Measurements from ENCODE around the gene MYADML2.
"Not testable (repeated sequence)": the region's sequence is repeated elsewhere in the genome, so short reads cannot be mapped to it uniquely, and the experiment has no call there.

MYADML2 gene

DNA sequence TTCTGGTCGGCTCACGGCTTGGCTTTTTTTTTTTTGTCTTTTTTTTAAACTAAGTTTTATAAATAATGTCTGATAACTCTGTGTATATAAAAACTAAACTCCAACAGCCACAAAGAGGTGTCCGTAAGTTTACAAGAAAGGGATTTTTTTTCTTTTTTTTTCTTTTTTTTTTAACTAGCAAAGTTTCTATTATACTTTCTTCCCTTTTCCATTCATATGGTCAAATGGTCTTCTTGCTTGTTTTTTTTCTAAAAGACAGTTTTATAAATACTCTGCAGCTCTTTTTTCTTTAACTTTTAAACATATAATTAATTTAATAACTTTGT is 25.5 kb downstream of the MYADML2 start:
- peaks cover 32% of the 10 kb centered on the region for H3K36me3 ChIP-seq (ENCODE audit: control insufficient read depth, insufficient read depth, low read length)
- H3K4me1 ChIP-seq (ENCODE audit: control insufficient read depth, insufficient read depth, low read length): peaks cover 18% of the 10 kb centered on the region
- no peak overlapping the region for H3K9ac ChIP-seq (ENCODE audit: low read depth, low read length)
- H3K4me3 ChIP-seq (ENCODE audit: low read depth, low read length): no peak overlapping the region
- H3K9me3 ChIP-seq (ENCODE audit: control insufficient read depth, insufficient read depth, low read length): no peaks in the 10 kb centered on the region
- no peaks in the 10 kb centered on the region for H3K27me3 ChIP-seq (ENCODE audit: control insufficient read depth, insufficient read depth, low read length)

DNA sequence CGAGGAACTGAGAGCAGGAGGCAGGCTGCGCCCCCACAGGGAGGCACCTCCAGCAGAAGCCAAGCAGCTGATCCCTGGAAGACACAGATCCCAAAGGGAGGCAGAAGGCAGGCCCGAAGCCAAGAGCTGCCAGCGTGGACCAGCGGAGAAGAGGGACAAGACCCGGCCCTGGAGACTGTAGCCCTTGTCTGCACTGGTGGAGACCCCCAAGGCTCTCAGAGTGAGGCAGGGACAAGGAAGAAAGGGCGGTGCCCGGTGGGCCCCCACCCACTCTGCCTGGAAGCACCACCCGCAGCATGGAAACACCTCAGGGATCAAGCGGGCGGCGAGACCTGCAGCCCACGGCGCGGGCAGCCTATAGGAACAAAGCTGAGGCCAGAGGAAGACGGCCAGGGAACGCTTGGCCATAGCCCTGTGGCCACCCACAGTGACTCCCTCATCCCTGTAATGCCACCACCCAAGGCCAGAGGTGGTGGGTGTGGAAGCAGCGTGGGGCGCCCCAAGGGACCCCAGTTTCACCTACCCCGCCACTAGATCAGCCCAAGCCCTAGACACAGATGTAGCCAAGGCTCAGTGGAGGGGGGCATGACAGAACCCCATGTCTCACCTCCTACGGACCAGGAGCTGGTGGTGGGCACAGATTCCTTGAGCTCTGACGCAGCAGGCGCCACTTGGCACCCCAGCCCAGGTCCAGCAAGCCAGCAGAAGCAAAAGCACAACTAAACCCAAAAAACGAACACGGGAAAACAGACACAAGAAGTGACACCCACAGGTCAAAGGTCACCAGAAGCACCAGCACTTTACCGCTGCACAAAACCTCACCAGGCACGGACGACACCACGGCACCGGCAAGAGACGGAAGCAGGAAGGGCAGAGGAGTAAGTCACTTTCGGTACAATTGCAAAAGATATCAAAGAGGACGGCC is 26.2 kb downstream of the MYADML2 start:
- Histone ChIP-seq H3K9ac (ENCODE audit: low read depth, low read length) (no peak overlapping the region), H3K4me3 (ENCODE audit: low read depth, low read length) (no peak overlapping the region), H3K36me3 (ENCODE audit: control insufficient read depth, insufficient read depth, low read length) (peaks cover 33% of the 10 kb centered on the region), H3K9me3 (ENCODE audit: control insufficient read depth, insufficient read depth, low read length) (no peaks in the 10 kb centered on the region), H3K27me3 (ENCODE audit: control insufficient read depth, insufficient read depth, low read length) (no peaks in the 10 kb centered on the region), H3K4me1 (ENCODE audit: control insufficient read depth, insufficient read depth, low read length) (peaks cover 13% of the 10 kb centered on the region)

DNA sequence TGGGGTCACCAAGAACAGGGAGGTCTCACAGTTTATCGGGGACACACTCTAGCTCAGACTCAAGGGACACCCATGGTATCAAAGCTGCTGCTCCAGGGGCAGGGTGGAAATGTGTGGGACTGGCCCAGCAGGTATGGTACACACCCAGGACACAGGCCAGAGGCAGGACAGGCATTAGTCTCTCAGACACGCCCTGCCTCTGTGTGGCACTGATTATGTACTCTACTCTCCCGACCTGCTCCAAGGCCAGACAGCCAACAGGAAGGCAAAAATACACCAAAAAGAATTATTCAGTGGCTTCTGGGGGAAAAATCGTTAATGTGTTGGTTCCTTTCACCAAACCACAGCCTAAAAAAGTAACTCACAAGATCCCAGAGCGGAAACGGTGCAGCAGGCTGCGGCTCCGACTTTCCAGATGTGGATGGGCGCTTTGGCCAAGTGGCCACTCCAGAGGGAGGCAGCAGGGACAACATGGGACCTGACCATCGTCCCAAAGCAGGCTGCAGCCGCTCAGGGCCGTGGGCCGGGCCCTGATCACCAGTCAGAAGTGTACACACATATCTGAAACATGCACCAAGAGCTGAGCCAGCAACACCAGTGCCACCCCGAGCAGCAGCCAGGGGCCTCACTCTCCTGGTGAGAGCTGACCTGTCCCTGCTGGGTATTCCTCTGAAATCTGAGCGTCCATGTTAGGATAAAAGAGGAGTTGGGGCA is 28.0 kb downstream of the MYADML2 start:
- Histone ChIP-seq H3K4me1 (ENCODE audit: control insufficient read depth, insufficient read depth, low read length) (peaks cover 6% of the 10 kb centered on the region), H3K27me3 (ENCODE audit: control insufficient read depth, insufficient read depth, low read length) (no peaks in the 10 kb centered on the region), H3K36me3 (ENCODE audit: control insufficient read depth, insufficient read depth, low read length) (peaks cover 51% of the 10 kb centered on the region), H3K9me3 (ENCODE audit: control insufficient read depth, insufficient read depth, low read length) (no peaks in the 10 kb centered on the region), H3K4me3 (ENCODE audit: low read depth, low read length) (no peak overlapping the region), H3K9ac (ENCODE audit: low read depth, low read length) (no peak overlapping the region)

DNA sequence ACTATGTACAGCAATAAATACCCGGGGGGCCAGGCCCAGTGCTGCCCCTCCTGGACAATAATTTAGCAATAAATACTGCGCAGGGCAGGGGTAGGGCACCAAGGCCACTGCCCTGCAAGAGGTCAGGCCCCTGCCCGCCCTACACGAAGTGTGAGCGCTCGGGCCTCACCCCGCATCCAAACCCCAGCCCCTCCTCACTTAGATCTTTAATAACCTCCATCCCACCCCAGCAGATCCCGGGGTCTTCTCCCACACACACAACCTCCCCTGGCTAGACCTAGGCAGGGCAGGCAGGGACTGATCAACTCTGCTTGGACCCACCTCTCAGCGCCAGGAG is 28.7 kb downstream of the MYADML2 start:
- not testable (repeated sequence) for H3K9me3 ChIP-seq (ENCODE audit: control insufficient read depth, insufficient read depth, low read length); H3K9ac ChIP-seq (ENCODE audit: low read depth, low read length); H3K27me3 ChIP-seq (ENCODE audit: control insufficient read depth, insufficient read depth, low read length); H3K4me1 ChIP-seq (ENCODE audit: control insufficient read depth, insufficient read depth, low read length); H3K4me3 ChIP-seq (ENCODE audit: low read depth, low read length)
- peaks cover 58% of the 10 kb centered on the region for H3K36me3 ChIP-seq (ENCODE audit: control insufficient read depth, insufficient read depth, low read length)

DNA sequence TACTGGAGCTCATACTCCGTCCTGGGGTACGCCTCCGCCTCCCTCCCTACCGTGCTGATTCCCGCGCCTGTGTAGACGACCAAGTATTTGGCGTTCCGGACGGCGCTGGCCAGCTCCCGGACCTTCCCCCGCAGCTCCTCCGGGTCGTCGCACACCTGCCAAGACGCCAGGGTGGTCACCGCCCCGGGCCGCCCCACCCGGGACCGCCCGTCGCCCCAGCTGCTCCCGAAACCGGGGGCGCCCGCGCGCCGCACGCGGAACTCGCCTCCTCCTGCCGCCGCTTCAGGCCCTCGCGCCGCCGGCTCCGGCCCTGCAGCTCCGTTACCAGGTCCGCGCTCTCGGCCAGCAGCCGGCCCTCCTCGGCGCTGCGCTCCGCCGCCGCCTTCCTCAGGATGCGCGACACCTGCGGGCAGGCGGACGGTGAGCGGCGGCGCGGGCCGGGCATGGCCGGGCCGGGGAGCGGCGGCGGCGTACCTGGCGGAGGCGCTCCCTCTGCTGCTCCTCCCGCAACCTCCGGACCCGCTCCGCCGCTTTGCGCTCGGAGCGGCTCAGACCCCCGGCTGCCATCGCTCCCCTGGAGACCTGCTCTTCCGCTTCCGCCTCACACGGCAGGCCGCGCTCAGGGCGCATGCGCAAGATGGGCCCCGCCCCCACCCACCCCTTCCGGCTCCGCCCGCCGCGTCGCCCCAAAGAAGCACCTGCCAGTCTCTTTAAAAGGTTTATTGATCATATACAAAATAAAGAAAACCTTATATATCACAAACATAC is 29.3 kb downstream of the MYADML2 start, which contains the start of gene SIRT7:
Gene SIRT7, minus strand, starts transcription at position 612 of the 768 bp plus-strand sequence. Its CDS starts 45 bp downstream, at position 567.
- Histone ChIP-seq H3K9ac (ENCODE audit: low read depth, low read length) (peak within 1 kb of the TSS; percentile 68), H3K36me3 (ENCODE audit: control insufficient read depth, insufficient read depth, low read length) (peaks cover 60% of the 10 kb centered on the region), H3K9me3 (ENCODE audit: control insufficient read depth, insufficient read depth, low read length) (no peaks in the 10 kb centered on the region), H3K4me1 (ENCODE audit: control insufficient read depth, insufficient read depth, low read length) (peaks cover 6% of the 10 kb centered on the region), H3K27me3 (ENCODE audit: control insufficient read depth, insufficient read depth, low read length) (no peaks in the 10 kb centered on the region), H3K4me3 (ENCODE audit: low read depth, low read length) (peak within 1 kb of the TSS; percentile 63)

DNA sequence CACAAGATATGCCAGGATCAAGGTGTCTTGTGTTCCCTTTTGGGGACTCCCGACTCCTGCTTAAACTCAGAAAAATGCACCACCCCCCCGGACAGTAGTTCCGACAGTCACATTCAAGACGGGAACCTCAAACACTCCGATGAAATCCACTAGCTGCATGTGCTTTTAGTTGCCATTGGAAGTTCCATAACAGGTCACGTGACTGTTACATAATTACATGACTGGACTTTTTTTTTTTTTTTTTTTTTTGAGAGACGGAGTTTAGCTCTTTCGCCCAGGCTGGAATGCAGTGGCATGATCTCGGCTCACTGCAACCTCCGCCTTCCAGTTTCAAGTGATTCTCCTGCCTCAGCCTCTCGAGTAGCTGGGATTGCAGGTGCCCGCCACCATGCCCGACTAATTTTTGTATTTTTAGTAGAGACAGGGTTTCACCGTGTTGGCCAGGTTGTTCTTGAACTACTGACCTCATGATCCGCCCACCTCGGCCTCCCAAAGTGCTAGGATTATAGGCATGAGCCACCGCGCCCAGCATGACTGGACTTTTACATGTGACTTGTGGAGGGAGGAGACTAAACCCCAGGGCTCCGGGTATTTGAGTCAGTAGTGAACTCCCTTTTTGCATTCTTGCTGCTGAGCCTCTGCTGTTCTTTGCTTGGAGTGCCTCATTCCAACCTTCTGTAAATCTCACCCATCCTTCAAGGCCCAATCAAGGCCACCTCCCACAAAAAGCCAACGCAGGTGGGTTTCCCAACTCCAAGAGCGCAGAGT is 30.6 kb downstream of the MYADML2 start:
- peaks cover 6% of the 10 kb centered on the region for H3K4me1 ChIP-seq (ENCODE audit: control insufficient read depth, insufficient read depth, low read length)

DNA sequence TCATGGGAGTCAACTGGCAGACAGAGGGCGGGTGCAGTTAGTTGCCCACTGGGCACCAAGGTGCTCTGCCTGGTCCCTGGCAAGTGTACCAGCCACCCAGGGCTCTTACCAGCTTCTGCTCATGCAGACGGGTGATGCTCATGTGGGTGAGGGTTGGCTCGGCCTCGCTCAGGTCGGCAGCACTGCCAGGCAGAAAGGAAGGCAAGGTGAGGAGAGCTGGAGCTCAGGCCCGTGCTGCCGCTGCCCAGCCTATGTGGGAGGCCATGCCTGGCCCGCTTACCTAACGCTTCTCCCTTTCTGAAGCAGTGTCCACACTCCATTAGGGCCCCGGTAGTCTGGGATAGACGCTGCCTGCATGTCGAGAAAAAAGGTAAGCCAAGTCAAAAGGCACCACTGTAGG is 31.7 kb downstream of the MYADML2 start:
- Histone ChIP-seq H3K9ac (ENCODE audit: low read depth, low read length) (no peak overlapping the region), H3K4me1 (ENCODE audit: control insufficient read depth, insufficient read depth, low read length) (peaks cover 6% of the 10 kb centered on the region), H3K27me3 (ENCODE audit: control insufficient read depth, insufficient read depth, low read length) (peaks cover 2% of the 10 kb centered on the region), H3K4me3 (ENCODE audit: low read depth, low read length) (no peak overlapping the region), H3K36me3 (ENCODE audit: control insufficient read depth, insufficient read depth, low read length) (peaks cover 48% of the 10 kb centered on the region), H3K9me3 (ENCODE audit: control insufficient read depth, insufficient read depth, low read length) (no peaks in the 10 kb centered on the region)

More for the DNA sequence above, 30.6 kb downstream of the MYADML2 start:
- Histone ChIP-seq H3K36me3 (ENCODE audit: control insufficient read depth, insufficient read depth, low read length) (peaks cover 58% of the 10 kb centered on the region), H3K9me3 (ENCODE audit: control insufficient read depth, insufficient read depth, low read length) (no peaks in the 10 kb centered on the region), H3K4me3 (ENCODE audit: low read depth, low read length) (no peak overlapping the region), H3K27me3 (ENCODE audit: control insufficient read depth, insufficient read depth, low read length) (no peaks in the 10 kb centered on the region), H3K9ac (ENCODE audit: low read depth, low read length) (no peak overlapping the region)

DNA sequence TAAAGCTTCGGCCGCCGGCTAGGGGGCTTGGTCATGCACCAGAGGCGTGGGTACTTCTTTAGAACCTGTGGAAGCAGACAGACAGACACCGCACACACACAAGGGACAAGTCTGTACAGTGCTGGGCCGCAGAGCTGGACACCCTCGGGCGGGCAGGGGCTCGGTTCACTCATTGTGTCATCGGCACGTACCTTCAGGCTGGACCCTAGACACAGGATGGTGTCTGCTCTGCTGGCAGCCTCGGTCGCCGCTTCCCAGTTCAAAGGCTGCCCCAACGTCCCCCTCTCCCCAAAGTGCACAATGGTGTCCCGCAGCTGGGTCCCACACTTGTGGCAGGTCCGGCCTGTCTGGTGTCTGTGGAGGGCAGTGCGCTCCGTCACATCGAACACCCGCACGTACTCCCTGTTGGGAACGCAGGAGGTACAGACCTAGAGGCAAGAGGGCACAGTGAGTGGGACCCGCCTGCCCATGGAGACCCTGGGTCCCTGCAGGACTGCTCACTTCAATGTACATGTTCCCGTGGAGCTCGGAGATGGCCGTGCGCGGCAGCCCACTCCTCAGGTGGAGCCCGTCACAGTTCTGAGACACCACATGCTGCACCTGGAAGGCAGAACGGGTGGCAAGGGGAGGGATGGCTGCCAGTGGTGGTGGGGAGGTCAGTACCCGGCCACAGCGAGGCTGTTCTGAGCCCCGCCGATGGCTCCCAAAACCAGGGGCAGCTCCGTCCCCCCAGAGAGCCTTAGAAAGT is 32.8 kb downstream of the MYADML2 start:
- Histone ChIP-seq H3K36me3 (ENCODE audit: control insufficient read depth, insufficient read depth, low read length) (peaks cover 41% of the 10 kb centered on the region), H3K4me1 (ENCODE audit: control insufficient read depth, insufficient read depth, low read length) (peaks cover 6% of the 10 kb centered on the region), H3K4me3 (ENCODE audit: low read depth, low read length) (no peak overlapping the region), H3K9me3 (ENCODE audit: control insufficient read depth, insufficient read depth, low read length) (no peaks in the 10 kb centered on the region), H3K27me3 (ENCODE audit: control insufficient read depth, insufficient read depth, low read length) (peaks cover 6% of the 10 kb centered on the region), H3K9ac (ENCODE audit: low read depth, low read length) (no peak overlapping the region)

DNA sequence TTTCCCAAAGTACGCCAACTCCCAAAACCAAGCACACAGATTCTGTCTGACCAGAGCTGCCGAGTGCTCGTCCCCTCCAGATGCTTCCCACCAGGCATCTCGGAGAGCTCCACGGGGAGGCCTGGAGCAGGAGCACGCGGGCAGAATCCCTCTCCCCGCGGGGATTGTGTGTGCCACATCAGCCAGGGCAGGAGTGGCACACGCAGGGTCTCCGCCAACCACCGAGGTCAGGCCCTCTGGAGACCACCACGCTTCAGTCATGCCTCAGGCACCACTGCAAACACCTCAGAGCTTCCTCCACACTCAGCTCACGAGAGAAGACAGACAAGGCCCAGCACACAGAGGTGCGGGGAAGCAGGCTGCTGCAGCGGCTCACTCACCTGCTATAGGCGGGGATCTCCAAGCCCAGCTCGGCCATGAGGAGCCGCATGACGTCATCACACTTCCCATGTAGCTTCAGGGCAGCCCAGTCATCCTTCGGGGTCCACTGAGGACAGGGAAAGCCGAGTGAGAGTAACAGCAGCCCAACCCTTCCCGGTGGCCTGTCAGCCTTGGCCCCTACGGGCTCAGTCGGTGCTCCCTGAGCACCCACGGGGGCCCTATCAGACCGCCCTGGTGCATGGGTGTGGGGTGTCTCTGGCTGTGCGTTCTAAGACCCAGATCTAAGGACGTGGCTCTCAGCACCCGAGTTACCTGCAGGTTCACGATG is 33.5 kb downstream of the MYADML2 start:
- Histone ChIP-seq H3K9me3 (ENCODE audit: control insufficient read depth, insufficient read depth, low read length) (no peaks in the 10 kb centered on the region), H3K27me3 (ENCODE audit: control insufficient read depth, insufficient read depth, low read length) (peaks cover 6% of the 10 kb centered on the region), H3K4me3 (ENCODE audit: low read depth, low read length) (no peak overlapping the region), H3K9ac (ENCODE audit: low read depth, low read length) (no peak overlapping the region), H3K36me3 (ENCODE audit: control insufficient read depth, insufficient read depth, low read length) (peaks cover 39% of the 10 kb centered on the region), H3K4me1 (ENCODE audit: control insufficient read depth, insufficient read depth, low read length) (peaks cover 6% of the 10 kb centered on the region)

DNA sequence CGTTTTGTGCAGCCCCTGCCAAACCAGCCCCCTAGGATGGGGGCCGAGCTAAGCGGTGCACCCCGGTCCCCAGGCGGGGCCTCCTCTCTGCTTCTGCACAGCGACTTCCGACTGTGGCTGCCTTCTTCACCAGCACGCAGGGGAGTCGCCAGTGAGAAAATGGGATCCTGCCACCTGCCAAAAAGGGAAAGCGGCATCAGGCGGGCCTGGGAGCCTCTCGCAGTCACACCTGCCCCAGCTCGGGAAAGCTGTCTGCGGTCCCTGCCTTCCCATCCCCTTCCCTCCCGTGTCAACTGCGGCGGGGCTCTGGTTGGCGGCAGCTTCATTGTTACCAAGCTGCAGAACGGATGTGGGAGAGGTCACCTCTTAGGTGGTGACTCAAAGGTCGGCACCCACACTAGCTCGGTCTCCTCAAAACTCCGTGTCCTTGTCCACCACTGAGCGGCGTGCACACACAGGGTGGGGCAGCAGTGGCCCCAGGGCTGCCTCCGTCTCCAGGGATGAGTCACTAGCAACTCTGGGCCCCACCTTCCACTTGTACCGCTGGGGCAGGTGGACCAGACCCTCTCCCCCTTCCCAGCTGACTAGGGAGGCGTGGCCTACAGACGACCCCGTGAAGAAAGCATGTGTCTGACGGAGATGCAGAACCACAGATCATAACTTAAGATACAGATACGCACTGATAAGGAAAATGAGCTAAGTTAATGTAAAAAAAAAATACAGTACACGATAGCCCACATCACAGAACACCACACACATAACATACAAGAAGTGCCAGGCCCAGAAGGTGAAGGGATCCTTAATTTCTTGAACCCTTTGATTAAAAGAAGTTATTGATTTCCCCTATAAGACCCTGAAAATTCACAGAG is 34.4 kb downstream of the MYADML2 start:
- Histone ChIP-seq H3K27me3 (ENCODE audit: control insufficient read depth, insufficient read depth, low read length) (peaks cover 6% of the 10 kb centered on the region), H3K4me1 (ENCODE audit: control insufficient read depth, insufficient read depth, low read length) (peaks cover 6% of the 10 kb centered on the region), H3K9ac (ENCODE audit: low read depth, low read length) (no peak overlapping the region), H3K36me3 (ENCODE audit: control insufficient read depth, insufficient read depth, low read length) (peaks cover 46% of the 10 kb centered on the region), H3K9me3 (ENCODE audit: control insufficient read depth, insufficient read depth, low read length) (no peaks in the 10 kb centered on the region), H3K4me3 (ENCODE audit: low read depth, low read length) (no peak overlapping the region)
